Measurements from ENCODE around the gene SPRY2.

- TF ChIP-seq EP300 (conservative IDR thresholded peaks at IDR 0.05; ENCODE audit: poor library complexity, severe bottlenecking) (no peak), CTCF (IDR thresholded peaks at IDR 0.05; ENCODE audit: poor library complexity, severe bottlenecking) (peak; percentile 90), MXI1 (conservative IDR thresholded peaks at IDR 0.05; ENCODE audit: poor library complexity, severe bottlenecking) (no peak), RAD21 (conservative IDR thresholded peaks at IDR 0.05) (peak; percentile 72), POLR2AphosphoS5 (IDR thresholded peaks at IDR 0.05) (no peak), REST (IDR thresholded peaks at IDR 0.05; ENCODE audit: borderline replicate concordance) (no peak), EZH2 (IDR thresholded peaks at IDR 0.05; ENCODE audit: borderline replicate concordance, insufficient read depth, low read length, poor library complexity, severe bottlenecking) (no peak)
Observed at GRCh38 chr13:80342471-80343371, 1.8 kb upstream of the SPRY2 start.
